ENCODE data around the gene OR10A5.

GRCh38 chr11:6871278-6871677, 25.8 kb downstream of the OR10A5 start:
- TF ChIP-seq CTCF (IDR thresholded peaks at IDR 0.05), result no peak
- TF ChIP-seq SMAD4 (CRISPR knock-in tag; IDR thresholded peaks at IDR 0.05), result no peak
